Measurements from ENCODE around the gene MPPED1. TPM values are rescaled to one million over a fixed set of nuclear protein-coding genes. Genes with fewer than 3 reads are reported as not detected.

Gene MPPED1
- total RNA-seq, 1 experiment from 2014 or later, result 0.35 TPM

- no peak for TF ChIP-seq STAT6 (CRISPR knock-in tag; conservative IDR thresholded peaks at IDR 0.05; ENCODE audit: low read depth)
- TF ChIP-seq ATF2 (CRISPR knock-in tag; IDR thresholded peaks at IDR 0.05; ENCODE audit: borderline replicate concordance, low read depth), result no peak
- no peak for TF ChIP-seq ZNF671 (CRISPR knock-in tag; IDR thresholded peaks at IDR 0.05)
- no peak for TF ChIP-seq IRF1 (CRISPR knock-in tag; IDR thresholded peaks at IDR 0.05)
- TF ChIP-seq PRDM15 (CRISPR knock-in tag; IDR thresholded peaks at IDR 0.05), result no peak
Measured at GRCh38 chr22:43437871-43438475, 26.2 kb downstream of the MPPED1 start (continued).

GRCh38 chr22:43438666-43439347, 27.0 kb downstream of the MPPED1 start:
- H3K9me3 Mint-ChIP-seq, result no peaks in the 10 kb centered on the region
- H3K27me3 Mint-ChIP-seq (ENCODE audit: low read depth), result no peaks in the 10 kb centered on the region; the same call in 1 of the 2 replicates
- no peak overlapping the region for H3K27ac Mint-ChIP-seq
- peaks cover 13% of the 10 kb centered on the region for H3K4me1 Mint-ChIP-seq
- ATAC-seq, result no peak
- POLR2A ChIA-PET, result no interaction called here
- no peak for DNase-seq (ENCODE audit: low spot score)
- CTCF ChIA-PET, result interaction anchor here (0.7 to 1.5 kb wide), 3 partner anchors 11 to 207 kb away, joined by 3 to 5 read pairs (median 3); no protein-coding TSS in a partner anchor
- no peak overlapping the region for H3K4me3 Mint-ChIP-seq
- H3K36me3 Mint-ChIP-seq, result no peaks in the 10 kb centered on the region
- no peak for TF ChIP-seq MXD4 (CRISPR knock-in tag; IDR thresholded peaks at IDR 0.05; ENCODE audit: borderline replicate concordance)
- no peak for TF ChIP-seq ZNF263 (CRISPR knock-in tag; IDR thresholded peaks at IDR 0.05; ENCODE audit: low read depth)
- no peak for TF ChIP-seq ZBTB21 (CRISPR knock-in tag; IDR thresholded peaks at IDR 0.05; ENCODE audit: borderline replicate concordance)
- TF ChIP-seq AR (CRISPR knock-in tag; IDR thresholded peaks at IDR 0.05), result no peak
- TF ChIP-seq ZBTB43 (CRISPR knock-in tag; IDR thresholded peaks at IDR 0.05), result no peak
- TF ChIP-seq PRRX2 (CRISPR knock-in tag; IDR thresholded peaks at IDR 0.05), result no peak
- no peak for TF ChIP-seq GABPB1 (CRISPR knock-in tag; IDR thresholded peaks at IDR 0.05)

All from WTC11 (cell line).